ENCODE measurements around the gene RUBCNL. TPM values are rescaled to one million over a fixed set of nuclear protein-coding genes. Genes with fewer than 3 reads are reported as not detected.

The RUBCNL gene
- total RNA-seq, 1 donor from 2014 or later = 1.7 TPM

DNA sequence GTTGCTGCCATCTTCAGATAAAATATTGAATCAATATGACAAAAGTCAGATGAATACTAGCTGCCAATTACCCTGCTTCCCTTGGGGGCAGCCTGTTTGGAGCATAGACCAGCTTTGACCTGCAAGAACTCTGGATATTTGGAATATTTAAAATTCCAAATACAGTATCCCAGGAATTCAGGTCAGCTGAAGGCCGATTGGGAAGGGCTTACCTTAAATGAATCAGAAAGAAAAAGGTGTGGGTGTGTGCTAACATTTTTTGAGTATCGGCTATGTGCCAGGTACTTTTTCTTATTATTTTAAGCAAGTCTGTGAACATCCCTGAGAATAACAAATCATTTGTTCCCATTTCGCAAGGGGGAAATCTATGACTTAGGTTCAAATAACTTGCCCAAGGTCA is 1.8 kb upstream of the RUBCNL start:
- intact Hi-C loops (cut with DNase I) = no loop called here
- H3K4me1 ChIP-seq = peaks cover 28% of the 10 kb centered on the region
- no peaks in the 10 kb centered on the region for H3K9me3 ChIP-seq
- no peaks in the 10 kb centered on the region for H3K27me3 ChIP-seq
- DNase-seq (ENCODE audit: extremely low spot score in 2 of 2) = no peak
- no peak overlapping the region for H3K27ac ChIP-seq
- TF ChIP-seq POLR2AphosphoS5 (IDR thresholded peaks at IDR 0.05; ENCODE audit: insufficient read depth in 1 of 2, low read depth in 1 of 2) (no peak), POLR2A (IDR thresholded peaks at IDR 0.05) (no peak)
- TF ChIP-seq, protein P1, sequence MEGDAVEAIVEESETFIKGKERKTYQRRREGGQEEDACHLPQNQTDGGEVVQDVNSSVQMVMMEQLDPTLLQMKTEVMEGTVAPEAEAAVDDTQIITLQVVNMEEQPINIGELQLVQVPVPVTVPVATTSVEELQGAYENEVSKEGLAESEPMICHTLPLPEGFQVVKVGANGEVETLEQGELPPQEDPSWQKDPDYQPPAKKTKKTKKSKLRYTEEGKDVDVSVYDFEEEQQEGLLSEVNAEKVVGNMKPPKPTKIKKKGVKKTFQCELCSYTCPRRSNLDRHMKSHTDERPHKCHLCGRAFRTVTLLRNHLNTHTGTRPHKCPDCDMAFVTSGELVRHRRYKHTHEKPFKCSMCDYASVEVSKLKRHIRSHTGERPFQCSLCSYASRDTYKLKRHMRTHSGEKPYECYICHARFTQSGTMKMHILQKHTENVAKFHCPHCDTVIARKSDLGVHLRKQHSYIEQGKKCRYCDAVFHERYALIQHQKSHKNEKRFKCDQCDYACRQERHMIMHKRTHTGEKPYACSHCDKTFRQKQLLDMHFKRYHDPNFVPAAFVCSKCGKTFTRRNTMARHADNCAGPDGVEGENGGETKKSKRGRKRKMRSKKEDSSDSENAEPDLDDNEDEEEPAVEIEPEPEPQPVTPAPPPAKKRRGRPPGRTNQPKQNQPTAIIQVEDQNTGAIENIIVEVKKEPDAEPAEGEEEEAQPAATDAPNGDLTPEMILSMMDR (IDR thresholded peaks at IDR 0.05) = no peak
- H3K4me3 ChIP-seq = no peak overlapping the region
- no peaks in the 10 kb centered on the region for H3K36me3 ChIP-seq

DNA sequence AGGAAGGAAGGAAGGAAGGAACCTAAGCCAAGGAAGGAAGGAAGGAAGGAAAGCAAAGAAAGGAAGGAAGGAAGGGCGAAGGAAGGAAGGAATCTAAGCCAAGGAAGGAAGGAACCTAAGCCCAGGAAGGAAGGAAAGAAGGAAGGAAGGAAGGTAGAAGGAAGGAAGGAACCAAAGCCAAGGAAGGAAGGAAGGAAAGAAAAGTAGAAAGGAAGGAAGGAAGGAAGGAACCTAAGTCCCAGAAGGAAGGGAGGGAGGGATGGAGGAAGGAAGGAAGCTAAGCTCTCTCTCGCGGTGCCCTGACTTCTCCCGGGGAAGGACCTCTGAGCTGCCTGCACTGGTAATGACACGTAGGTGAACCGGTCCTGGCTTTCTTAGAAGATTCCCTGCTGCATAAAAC is 1.3 kb upstream of the RUBCNL start:
- intact Hi-C loops (cut with DNase I) = no loop called here
- no peaks in the 10 kb centered on the region for H3K36me3 ChIP-seq
- DNase-seq (ENCODE audit: extremely low spot score in 2 of 2) = no peak
- peaks cover 28% of the 10 kb centered on the region for H3K4me1 ChIP-seq
- H3K9me3 ChIP-seq = no peaks in the 10 kb centered on the region
- H3K27ac ChIP-seq = no peak overlapping the region
- H3K27me3 ChIP-seq = no peaks in the 10 kb centered on the region
- no peak overlapping the region for H3K4me3 ChIP-seq
- TF ChIP-seq POLR2AphosphoS5 (IDR thresholded peaks at IDR 0.05; ENCODE audit: insufficient read depth in 1 of 2, low read depth in 1 of 2) (no peak), POLR2A (IDR thresholded peaks at IDR 0.05) (no peak)

DNA sequence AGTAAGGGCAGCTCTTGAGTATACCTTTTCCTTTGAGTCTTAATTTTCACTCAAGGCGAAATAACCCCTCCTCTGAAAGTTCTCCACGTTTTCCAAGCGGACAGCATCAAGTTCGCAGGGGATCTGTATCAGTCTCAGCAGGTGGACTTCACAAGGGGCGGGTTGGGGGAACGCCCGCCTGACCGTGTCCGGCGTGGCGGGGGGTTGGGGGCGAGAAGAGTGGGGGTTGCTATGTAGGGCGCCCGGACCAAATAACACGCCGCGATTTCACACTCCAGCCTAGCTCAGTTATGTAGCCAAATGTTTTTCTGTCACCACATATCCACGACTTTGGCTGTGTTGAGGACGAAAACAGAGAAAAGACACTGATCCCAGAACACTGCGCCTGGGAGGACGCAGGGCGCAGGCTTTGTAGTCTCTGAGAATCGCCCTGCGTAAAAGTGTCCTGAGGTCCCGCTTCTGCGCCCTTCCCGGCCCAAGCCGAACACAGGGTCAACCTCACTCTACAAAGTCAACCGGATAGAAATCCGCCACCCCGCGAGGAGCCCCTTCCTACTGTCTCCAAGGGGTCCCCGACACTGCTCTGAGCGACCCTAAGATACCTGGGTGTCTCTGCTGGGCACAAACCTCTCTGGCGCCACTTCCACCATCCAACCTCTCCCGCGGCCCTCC is 524 bp downstream of the RUBCNL start:
- DNase-seq (ENCODE audit: extremely low spot score in 2 of 2) = no peak
- intact Hi-C loops (cut with DNase I) = no loop called here
- no peak for TF ChIP-seq POLR2AphosphoS5 (IDR thresholded peaks at IDR 0.05; ENCODE audit: insufficient read depth in 1 of 2, low read depth in 1 of 2)
- no peak for TF ChIP-seq POLR2A (IDR thresholded peaks at IDR 0.05)
- TF ChIP-seq, protein P1 (IDR thresholded peaks at IDR 0.05) = no peak
- no peaks in the 10 kb centered on the region for H3K27me3 ChIP-seq
- no peaks in the 10 kb centered on the region for H3K36me3 ChIP-seq
- peak overlapping the region; percentile 68 for H3K27ac ChIP-seq
- H3K4me3 ChIP-seq = peak overlapping the region; percentile 58 to 60
- H3K4me1 ChIP-seq = peaks cover 28% of the 10 kb centered on the region
- no peaks in the 10 kb centered on the region for H3K9me3 ChIP-seq

DNA sequence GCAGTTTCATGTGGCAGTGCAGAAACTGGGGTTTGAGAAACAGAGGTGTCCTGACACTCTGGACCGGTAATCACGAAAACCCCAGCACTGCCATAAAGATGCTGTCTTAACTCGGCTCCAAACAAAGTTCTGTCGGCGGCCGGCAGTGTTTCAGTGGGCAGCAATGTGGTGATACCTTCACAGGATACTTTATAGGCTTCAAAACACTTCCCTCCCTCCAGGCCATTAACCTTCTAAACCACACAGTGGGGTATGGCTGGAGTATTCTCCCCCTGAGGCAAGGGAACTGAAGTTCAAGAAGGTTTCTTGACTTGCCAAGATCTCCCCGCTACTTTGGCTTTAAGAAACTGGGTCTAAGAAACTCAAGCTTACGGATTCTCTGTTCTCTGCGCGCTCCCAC is 1.1 kb downstream of the RUBCNL start:
- Histone ChIP-seq H3K9me3 (no peaks in the 10 kb centered on the region), H3K4me1 (peaks cover 28% of the 10 kb centered on the region), H3K4me3 (peak overlapping the region; percentile 58 to 60), H3K36me3 (no peaks in the 10 kb centered on the region), H3K27ac (peak overlapping the region; percentile 68), H3K27me3 (no peaks in the 10 kb centered on the region)
- DNase-seq (ENCODE audit: extremely low spot score in 2 of 2) = no peak
- intact Hi-C loops (cut with DNase I) = no loop called here
- TF ChIP-seq, protein P1 (IDR thresholded peaks at IDR 0.05) = no peak
- TF ChIP-seq POLR2A (IDR thresholded peaks at IDR 0.05) = no peak
- TF ChIP-seq POLR2AphosphoS5 (IDR thresholded peaks at IDR 0.05; ENCODE audit: insufficient read depth in 1 of 2, low read depth in 1 of 2) = no peak

DNA sequence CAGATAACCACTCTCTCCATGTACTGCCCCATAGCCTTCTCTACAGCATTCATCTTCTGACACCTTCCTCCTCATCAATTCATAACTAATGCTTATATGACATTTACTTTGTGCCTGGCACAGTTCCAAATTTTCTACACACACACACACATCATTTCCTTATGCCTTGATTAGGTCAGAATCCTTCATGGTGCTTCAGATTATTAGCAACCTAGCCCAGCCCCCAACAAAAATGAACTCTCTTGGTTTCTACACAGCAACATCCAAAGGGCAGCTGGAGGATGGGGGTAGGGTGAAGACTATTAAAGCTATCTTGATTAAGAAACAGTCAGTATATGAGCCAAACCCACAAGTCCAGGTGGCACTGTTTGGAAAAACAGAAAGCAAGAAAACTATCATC is 3.7 kb downstream of the RUBCNL start:
- intact Hi-C loops (cut with DNase I) = no loop called here
- TF ChIP-seq POLR2A (IDR thresholded peaks at IDR 0.05) (no peak), POLR2AphosphoS5 (IDR thresholded peaks at IDR 0.05; ENCODE audit: insufficient read depth in 1 of 2, low read depth in 1 of 2) (no peak)
- TF ChIP-seq, protein P1 (IDR thresholded peaks at IDR 0.05) = no peak
- Histone ChIP-seq H3K4me3 (no peak overlapping the region), H3K27me3 (no peaks in the 10 kb centered on the region), H3K4me1 (peaks cover 13% of the 10 kb centered on the region), H3K27ac (no peak overlapping the region), H3K36me3 (no peaks in the 10 kb centered on the region), H3K9me3 (no peaks in the 10 kb centered on the region)
- DNase-seq (ENCODE audit: extremely low spot score in 2 of 2) = no peak
